Activated CD4-positive, alpha-beta T cell treated with anti-CD3 and anti-CD28 coated beads for 48 hours (primary cell): ENCODE measurements around the gene TMEM140.
"Not testable (repeated sequence)": the region's sequence is repeated elsewhere in the genome, so short reads cannot be mapped to it uniquely, and the experiment has no call there.

Experiments used
- DNase-seq: peaks from one replicate; pipeline ENCODE4 v3.0.0-alpha.2; 2020

TMEM140 gene

DNA sequence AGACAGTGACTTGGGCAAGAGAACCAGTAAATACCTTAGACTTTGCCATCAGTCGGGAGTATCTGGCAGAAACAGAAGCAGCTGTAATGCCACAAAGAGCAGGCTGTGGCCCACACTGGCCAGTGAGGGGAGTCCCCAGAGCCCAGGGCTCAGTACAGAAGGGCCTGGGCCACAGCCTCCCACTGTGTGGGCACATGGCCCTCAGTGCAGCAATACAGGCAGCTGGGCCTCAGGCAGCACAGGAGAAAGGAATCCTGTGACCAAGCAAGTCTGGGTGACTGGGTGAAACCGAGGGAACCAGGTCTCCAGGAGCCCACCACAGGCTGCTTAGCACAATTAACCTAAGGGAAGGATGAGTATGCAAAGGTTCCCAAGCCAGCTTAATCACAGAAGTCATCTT, 49.5 kb downstream of the TMEM140 start:
- DNase-seq = no peak

DNA sequence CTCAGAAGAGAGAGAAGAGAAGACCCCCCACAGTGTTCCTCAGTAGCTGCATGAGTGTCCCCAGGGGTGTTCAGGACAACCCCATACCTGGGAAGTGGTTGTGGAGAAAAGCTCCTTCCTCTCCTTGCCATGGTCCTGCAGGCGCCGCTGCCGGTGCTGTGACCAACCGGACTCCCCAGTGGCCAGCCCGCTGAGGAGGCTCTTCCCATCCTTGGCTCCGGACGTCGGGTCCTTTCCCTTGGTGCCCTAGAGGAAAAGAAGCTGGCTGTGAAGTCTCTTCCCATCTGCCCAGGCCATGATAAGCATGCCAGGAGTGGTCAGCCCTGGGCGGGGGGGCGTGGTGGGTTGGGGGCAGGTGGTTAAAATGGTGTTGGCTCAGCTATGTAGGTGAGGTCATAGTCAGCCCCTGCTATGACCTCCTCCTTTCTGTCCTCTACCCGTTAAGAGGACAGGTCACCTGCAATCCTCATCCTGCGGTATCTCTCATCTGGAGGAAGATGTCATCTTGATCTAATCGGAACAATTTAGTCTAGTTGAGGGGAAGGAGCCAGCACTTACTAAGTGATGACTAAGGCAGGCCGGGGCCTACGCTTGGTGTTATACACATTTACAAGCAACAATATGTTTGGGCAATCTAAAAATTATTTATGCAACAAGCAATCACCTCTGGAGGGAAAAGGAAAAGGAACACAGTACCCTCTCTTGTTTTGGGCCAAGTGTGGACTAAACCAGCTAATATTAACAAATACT, 50.2 kb downstream of the TMEM140 start:
- peak; percentile 17 for DNase-seq

DNA sequence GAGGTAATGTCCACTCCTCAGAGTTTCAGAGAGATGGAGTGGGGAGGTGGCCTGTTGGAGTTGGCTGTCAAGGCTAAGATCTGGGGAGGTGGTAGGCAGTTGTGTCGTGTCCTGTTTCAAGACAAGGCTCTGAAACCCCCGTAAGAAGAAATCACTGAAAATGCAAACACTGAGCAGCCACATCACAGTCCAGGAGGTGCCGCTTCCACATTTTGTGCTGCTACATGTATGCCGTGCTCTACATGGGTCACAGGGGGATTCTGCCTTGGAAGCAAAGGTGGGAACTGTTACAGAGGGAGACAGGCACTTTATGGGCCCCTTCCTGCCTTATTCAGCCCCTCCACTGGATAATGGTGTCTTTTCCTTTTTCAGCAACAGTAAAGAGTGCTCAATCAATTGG, 51.6 kb downstream of the TMEM140 start:
- DNase-seq = no peak

DNA sequence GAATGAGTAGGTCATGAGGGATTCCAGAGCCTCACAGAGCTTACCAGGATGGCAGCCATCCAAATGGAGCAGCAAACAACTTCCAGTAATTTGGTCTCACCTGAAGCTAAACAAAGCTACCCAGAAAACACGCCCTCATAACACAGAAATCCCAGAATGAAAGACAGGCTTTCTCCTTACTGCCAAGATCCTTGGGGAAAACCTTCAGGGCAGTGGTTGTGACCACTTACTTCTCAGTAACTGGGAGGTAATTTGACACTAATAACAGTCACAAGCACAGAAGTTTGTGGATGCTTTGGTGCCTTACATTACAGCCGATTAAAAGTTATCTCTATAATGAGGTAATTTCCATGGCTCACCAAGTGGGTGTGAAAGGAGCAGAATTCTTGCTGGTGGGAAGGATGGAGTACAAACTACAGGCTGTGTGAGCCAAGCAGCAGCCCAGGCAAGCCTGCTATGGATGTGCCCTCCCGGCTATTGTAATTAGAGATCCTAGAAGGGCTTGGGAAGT, 53.0 kb downstream of the TMEM140 start:
- DNase-seq = no peak

DNA sequence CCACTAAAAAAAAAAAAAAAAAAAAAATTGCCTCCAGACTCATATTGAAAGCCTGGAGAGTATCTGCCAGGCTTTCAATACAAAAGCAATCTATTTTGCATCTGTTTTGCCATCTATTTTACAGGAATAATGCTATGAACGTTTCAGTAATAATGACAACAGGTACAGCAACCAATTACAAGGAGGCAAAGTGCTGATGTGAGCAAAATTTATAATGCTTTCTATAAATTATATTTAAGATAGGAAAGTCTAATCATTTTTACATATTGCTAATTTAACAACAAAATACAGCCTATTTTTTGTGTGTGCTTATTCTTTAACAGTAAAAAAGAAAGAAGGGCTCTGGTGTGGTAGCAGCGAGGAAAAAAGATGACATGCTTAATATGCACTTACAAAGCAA, 53.5 kb downstream of the TMEM140 start:
- DNase-seq = no peak

DNA sequence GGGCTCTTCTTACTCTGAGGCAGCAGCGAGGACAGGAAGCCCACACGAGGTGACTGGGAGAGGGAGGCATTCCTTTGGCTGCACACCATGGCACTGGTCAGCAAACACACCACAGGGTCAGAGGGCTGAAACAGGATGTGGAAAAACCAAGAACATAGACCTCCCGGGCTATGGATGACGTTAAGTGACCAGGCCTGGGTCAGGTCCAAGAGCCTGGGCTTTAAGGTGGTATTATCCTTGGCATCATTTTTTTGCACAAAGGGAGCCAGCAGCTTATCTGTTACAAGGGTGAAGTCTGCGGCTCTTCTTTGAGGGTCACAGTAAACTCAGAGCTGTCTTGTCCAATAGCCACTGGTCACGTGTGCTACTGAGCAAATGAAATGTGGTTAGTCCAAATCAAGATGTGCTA, 56.5 kb downstream of the TMEM140 start:
- DNase-seq = no peak

DNA sequence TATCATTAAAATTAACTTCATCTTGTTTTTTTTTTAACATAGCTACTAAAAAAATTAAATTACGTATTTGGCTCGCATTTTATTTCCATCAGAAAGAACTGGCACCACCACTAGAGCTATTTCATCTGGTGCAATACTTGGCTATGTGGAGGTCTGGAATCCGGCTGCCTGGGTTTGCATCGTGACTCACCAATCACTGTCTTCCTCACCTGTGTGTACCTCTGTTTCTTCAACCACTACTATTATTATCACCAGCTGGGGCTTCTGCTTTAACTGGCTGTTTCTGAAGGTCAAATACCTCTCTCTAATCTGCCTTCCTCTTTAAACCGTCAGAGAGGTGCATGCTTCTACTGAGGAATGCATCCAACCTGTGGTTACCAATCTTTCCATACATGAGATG, 57.0 kb downstream of the TMEM140 start:
- DNase-seq = no peak

DNA sequence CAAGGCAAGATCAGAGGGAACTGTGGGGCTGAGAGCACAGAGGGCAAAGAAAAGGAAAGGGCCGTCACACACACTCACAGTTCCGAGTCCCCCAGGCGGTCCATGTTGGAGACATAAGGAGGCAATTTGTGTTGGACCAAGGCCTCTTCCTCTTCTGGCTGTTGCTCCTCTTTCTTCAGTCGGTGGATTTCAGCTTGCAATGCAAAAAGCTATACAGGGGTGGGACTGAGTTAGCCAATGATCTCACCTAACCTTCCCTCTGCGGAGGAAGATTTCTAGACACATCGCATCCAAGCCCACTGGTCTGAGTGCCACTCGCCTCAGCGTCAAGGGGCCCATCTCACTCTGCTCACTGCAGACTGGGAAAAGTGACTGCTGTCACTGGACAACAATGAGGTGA, 58.0 kb downstream of the TMEM140 start:
- no peak for DNase-seq

DNA sequence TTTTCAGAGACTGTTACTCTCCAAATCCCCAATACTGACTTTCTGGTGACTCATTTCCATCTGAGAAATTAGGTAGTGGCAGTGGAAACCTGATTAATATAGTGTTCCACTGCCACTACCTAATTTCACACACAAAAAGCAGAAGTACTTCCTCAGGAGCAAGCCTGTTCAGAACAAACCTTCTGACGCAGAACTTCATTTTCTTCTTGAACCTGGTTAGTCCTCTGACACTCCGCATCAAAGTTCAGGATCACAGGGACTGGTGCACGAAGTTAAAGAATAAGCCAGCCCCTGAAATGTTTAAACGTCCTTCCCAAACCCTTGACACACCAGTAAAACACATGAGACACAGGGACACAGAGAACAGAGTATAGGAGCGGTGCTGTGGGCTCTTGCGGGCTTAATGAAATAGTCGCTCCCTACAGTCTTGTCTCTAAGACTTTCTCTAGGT, 59.1 kb downstream of the TMEM140 start:
- DNase-seq = no peak

DNA sequence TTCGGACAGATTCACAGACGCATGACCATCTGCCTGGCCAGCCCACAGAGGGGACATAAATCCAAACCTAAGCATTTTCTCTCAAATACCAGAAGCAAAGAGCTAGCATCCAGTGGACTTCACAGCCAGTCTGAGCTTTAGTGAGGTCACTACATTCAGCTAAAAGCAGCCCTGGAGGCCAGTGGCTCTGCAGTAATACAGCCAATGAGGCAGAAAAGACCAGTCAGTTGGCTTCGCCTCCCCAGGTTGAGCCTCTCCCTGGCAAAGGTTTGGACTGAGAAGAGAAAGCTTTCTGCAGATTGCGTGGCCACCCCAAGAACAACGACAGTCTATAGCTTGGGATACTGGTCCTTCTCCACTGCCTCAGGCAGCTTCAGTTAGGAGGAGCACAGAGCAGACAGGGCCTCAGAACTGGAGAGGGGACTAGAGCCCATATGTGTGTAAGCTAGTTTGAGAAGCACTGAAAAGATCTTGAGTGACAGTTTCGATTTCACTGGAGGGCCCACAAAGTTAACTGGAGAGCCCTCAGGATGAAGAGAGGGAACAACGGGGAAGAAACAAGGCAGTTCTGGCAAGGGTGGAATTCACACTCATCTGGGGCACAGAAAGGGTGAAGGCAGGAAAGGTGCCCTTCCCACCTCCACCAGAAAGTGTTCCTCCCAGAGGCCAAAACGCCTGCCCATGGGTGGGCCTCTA, 59.7 kb downstream of the TMEM140 start:
- no peak for DNase-seq

DNA sequence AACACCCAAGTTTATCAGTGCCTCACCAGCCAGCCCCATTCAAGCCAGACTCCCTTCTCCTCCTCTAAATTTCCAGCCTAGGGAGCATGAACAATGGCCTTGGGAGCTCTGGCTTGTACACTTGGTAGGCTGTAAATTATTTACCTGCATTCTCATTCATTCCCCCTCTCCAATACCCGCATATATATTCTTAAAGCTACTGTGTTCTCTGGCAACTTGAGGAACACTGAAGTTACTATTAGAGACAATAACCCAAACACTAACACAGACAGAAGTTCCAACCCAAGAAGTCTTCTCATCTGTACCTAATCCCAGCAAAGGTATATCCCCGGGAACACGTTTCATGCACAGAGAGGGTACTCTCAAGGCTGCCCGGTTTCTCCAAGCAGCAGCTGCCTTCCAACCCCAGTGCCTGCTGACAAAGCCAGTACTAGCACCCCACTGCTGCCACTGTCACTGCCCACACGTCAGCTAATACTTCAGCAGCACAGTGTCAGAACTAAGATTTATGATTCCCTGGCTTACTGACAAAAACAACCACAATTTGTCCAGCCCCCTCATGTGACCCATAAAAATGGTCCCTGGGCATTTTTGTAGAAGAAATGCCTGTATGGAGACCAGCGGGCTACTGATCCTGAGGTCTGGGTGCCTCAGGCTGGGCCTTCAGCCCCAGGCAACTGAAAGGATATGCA, 60.4 kb downstream of the TMEM140 start:
- no peak for DNase-seq

DNA sequence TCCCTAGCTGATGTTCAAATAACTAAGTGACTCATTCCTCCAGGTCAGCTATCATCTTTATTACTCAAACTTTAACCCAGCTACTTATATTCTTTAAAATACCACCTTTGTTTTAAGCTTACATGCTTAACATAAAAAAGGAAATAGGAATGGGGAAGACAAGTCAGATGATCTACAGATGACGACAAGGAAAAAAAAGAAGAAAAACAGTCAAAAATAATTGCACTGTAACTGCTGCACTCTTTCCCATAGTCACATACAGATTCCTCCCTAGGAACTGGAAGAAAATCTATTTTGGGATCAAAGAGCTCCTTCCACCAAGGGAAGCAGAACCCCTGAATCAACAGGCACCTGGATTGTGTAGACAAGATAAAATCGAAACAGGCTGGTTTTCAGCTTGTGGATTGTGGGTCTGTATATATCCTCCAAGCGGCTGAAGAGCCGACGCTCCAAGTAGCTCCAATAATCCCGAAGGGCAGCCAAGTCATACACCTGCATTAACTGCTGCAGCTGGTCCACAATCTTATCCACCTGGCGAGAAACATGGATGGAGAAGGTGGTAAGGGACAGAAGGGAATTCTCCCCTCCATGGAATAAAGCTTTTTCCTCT, 61.5 kb downstream of the TMEM140 start:
- no peak for DNase-seq

DNA sequence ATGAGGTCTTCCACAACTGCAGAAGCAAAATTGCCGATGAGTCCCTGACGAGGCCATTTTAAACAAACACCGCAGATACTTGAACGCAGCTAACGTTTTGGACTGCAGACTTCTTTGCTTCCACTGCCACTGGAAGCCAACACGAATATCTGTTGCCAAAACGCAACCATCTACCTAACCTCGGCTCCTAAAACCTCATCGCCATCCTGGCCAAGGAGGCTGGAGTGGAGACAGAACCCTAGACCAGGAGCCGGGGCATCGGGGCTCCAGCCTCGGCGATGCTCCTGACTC, 63.0 kb downstream of the TMEM140 start:
- DNase-seq = no peak

DNA sequence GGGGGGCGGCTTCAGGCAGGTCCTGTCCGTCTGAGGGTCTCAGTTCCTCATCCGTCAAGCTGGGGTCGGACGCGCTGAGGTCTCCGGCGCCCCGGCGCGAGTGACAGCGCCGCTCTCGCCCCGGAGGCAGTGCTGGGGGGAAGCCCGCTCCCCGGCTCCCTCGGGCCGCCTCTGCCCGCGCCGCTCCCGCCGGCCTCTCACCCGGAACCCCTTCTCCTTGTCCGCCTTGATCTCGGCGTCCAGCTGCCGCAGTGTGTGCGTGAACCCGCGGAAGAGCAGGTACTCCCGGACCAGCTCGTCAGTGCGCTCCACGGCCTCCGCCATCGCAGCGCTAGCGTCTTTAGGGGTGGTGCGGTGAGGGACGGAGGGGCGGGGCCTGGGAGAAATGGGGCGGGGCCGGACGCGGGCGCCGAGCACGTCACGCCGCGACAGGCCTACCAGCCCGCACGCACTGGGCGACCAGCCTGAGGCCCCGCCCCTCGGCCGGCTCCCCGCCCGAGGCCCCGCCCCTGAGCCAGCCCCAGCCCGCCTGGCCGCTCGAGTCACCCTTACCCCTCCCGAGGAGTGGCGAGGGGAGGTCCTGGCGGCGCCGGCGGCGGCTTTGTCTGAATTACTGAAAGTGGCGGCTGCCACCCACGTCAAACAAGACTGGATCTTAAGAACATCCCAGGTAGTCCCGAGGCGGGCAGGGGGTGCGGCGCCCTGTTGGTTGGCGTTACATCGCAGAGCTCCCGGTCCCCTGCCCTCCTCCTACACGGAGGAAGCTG, 63.5 kb downstream of the TMEM140 start, which contains the start of gene WDR91:
Gene WDR91 (minus strand): TSS at position 348 of the 767 bp plus-strand sequence. CDS start 24 bp downstream, at position 324.
- peak; percentile 97 for DNase-seq

DNA sequence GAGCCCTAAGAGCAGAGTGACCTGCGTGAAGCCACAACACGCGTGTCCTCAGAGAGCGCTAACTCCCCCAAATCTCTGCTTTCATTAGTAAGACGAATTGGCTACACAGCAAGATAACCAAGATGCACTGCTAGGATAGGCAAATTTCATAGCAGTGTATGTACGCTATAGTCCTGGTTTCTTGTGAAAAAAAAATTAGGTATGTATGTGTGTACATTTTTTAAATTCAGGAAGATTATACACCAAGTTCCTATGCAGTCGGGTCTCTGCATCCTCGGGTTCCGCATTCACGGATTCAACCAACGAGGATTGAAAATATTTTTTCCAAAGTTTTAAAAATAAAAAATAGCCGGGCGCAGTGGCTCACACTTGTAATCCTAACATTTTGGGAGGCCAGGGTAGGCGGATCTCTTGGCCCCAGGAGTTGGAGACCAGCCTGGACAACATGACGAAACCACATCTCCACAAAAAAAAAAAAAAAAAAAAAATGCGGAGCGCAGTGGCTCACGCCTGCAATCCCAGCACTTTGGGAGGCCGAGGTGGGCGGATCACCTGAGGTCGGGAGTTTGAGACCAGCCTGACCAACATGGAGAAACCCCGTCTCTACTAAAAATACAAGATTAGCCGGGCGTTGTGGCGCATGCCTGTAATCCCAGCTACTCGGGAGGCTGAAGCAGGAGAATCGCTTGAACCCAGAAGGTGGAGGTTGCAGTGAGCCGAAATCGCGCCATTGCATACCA, 64.2 kb downstream of the TMEM140 start:
- DNase-seq = not testable (repeated sequence)

DNA sequence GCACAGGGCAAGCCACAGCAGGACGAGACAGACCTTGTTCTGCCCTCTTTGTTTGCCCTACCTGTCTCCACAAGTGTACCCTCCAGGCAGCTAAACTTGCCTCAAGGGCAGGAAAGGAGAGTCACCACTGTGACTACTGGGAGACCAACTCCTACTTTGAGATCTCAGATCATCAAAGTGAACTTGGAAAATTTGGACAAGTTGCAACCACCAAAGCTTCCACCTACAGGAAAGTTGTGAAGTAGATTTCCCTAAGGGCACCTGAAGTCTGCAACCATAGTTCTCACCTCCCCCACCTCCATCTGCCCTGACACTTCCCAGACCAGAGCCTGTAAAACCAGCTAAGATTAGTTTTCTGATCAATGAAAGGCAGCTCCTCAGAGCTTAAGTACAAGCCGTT, 66.0 kb downstream of the TMEM140 start:
- DNase-seq = no peak

DNA sequence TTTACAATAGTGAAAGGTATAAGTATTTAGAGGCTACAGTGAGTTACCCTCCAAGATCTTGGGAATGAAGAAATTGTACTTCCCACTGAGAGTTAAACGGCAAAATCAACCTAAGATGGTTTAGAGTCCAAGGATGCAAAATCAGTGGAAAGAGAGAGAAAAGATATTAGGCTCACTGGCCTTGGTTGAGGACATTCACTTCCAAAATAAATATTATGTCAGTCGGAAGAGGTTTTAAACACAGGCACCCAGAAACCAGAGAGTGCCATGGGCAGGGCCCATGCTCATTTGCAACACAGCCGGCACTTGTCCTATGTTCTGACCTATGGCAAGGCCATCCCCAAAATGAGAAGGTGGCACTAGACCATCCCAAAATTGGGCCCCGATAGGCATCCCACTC, 67.3 kb downstream of the TMEM140 start:
- DNase-seq = no peak

DNA sequence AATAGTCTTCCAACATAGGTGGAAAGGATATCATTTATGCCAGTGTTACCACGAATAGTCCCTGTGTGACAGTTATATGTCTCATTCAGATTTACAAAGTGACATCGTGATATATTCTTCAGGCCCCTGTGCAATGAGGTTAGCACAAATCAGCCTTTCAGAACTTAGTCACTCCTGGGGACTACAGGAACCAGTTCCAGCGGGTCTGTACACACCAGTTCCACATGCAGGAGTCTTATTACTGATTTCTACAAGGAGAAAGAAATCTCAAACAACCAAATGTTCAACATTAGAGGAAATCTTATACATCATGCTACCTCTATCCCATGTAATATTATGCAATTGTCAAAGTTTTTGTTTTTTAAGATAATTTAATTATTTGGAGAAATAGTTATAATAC, 67.8 kb downstream of the TMEM140 start:
- no peak for DNase-seq
